Loucy (cell line): ENCODE data around the gene CMA1.

ENCODE experiments used
- EZH2phosphoT487 ChIP-seq: fragments of 200-600 bp; IDR thresholded peaks from 2 replicates; pipeline ENCODE4 v1.6.1; 2018; ENCODE audit warnings: antibody characterized with exemption, mild to moderate bottlenecking, moderate library complexity, borderline replicate concordance
- TF ChIP-seq, protein P1 (sequence below): fragments of 200-600 bp; sonication (generic); conservative IDR thresholded peaks from 2 replicates; pipeline ENCODE4 v1.5.1; 2014; ENCODE audit warnings: mild to moderate bottlenecking, antibody characterized with exemption, low read length

DNA sequence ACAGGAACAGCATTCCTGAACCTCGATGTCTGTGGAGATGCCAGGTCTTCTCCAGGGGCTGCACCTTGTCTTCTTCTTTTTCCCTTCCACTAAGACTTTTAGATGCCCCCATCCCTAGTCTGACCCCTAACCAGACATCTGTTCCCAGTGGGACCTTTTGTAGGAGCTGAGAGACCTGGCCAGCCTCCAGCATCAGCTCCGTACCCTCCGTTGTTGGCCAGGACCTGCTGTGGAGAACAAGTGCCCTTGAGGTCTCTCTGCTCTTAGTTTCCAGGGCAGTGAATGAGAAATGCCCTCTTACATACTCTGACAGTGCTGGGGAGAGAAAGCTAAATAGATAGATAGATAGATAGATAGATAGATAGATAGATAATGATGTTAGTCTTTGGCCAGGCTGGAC is 48.7 kb downstream of the CMA1 start:
- TF ChIP-seq, protein P1, sequence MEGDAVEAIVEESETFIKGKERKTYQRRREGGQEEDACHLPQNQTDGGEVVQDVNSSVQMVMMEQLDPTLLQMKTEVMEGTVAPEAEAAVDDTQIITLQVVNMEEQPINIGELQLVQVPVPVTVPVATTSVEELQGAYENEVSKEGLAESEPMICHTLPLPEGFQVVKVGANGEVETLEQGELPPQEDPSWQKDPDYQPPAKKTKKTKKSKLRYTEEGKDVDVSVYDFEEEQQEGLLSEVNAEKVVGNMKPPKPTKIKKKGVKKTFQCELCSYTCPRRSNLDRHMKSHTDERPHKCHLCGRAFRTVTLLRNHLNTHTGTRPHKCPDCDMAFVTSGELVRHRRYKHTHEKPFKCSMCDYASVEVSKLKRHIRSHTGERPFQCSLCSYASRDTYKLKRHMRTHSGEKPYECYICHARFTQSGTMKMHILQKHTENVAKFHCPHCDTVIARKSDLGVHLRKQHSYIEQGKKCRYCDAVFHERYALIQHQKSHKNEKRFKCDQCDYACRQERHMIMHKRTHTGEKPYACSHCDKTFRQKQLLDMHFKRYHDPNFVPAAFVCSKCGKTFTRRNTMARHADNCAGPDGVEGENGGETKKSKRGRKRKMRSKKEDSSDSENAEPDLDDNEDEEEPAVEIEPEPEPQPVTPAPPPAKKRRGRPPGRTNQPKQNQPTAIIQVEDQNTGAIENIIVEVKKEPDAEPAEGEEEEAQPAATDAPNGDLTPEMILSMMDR = no peak
- TF ChIP-seq EZH2phosphoT487 = no peak
